ENCODE measurements around the gene OSBPL2. TPM values are rescaled to one million over a fixed set of nuclear protein-coding genes. Genes with fewer than 3 reads are reported as not detected.
A peak's percentile ranks its signal among the peaks of the same experiment; 100 is the strongest.

Gene OSBPL2
- total RNA-seq, 2 experiments from 2014 or later = 17.2 to 40.0 TPM

- H3K36me3 ChIP-seq (ENCODE audit: insufficient read depth, low read length) = no peaks in the 10 kb centered on the region; the same call in 1 of the 2 replicates
- peaks cover 6% of the 10 kb centered on the region for H3K4me1 ChIP-seq (ENCODE audit: insufficient read depth, low read length, poor library complexity, severe bottlenecking)
- no peak for TF ChIP-seq CTCF (conservative IDR thresholded peaks at IDR 0.05; ENCODE audit: low read length)
- no peak for TF ChIP-seq EZH2phosphoT487 (IDR thresholded peaks at IDR 0.05; ENCODE audit: borderline replicate concordance, low read depth, low read length)
- no peak for DNase-seq (ENCODE audit: low spot score)
- CTCF ChIA-PET (ENCODE audit: unreplicated experiment) = no interaction called here
- BruUV-seq (replicated peaks) = no TSS peak
- no peaks in the 10 kb centered on the region for H3K9me3 ChIP-seq (ENCODE audit: low read length)
- no peak overlapping the region for H3K4me3 ChIP-seq (ENCODE audit: low read depth, low read length, poor library complexity, severe bottlenecking)
- H2AFZ ChIP-seq (ENCODE audit: low read length) = no peak overlapping the region
- no peaks in the 10 kb centered on the region for H3K9me2 ChIP-seq (ENCODE audit: insufficient read depth, low read length)
- intact Hi-C loops (cut with micrococcal nuclease; ENCODE audit: unreplicated experiment) = no loop called here
- POLR2A ChIA-PET = no interaction called here
- H4K20me1 ChIP-seq (ENCODE audit: insufficient read depth, low read length) = no peaks in the 10 kb centered on the region
- no peak overlapping the region for H3K4me2 ChIP-seq (ENCODE audit: low read length)
- no peak overlapping the region for H3K27ac ChIP-seq (ENCODE audit: low read depth, low read length, poor library complexity, severe bottlenecking)
- no peaks in the 10 kb centered on the region for H3K79me2 ChIP-seq (ENCODE audit: insufficient read depth, low read depth, low read length)
These were observed 55.6 kb downstream of the OSBPL2 start for GRCh38 chr20:62293946-62294345.

GRCh38 chr20:62294516-62294915 lies 56.2 kb downstream of the OSBPL2 start:
- no peak overlapping the region for H3K27ac ChIP-seq (ENCODE audit: low read depth, low read length, poor library complexity, severe bottlenecking)
- H3K79me2 ChIP-seq (ENCODE audit: insufficient read depth, low read depth, low read length) = no peaks in the 10 kb centered on the region
- intact Hi-C loops (cut with micrococcal nuclease; ENCODE audit: unreplicated experiment) = no loop called here
- no peak overlapping the region for H3K4me3 ChIP-seq (ENCODE audit: low read depth, low read length, poor library complexity, severe bottlenecking)
- H3K36me3 ChIP-seq (ENCODE audit: insufficient read depth, low read length) = no peaks in the 10 kb centered on the region; the same call in 1 of the 2 replicates
- TF ChIP-seq EZH2phosphoT487 (IDR thresholded peaks at IDR 0.05; ENCODE audit: borderline replicate concordance, low read depth, low read length) (no peak), CTCF (conservative IDR thresholded peaks at IDR 0.05; ENCODE audit: low read length) (no peak)
- H2AFZ ChIP-seq (ENCODE audit: low read length) = no peak overlapping the region
- ChIA-PET CTCF (ENCODE audit: unreplicated experiment) (no interaction called here), POLR2A (no interaction called here)
- H3K4me1 ChIP-seq (ENCODE audit: insufficient read depth, low read length, poor library complexity, severe bottlenecking) = peaks cover 10% of the 10 kb centered on the region
- no peaks in the 10 kb centered on the region for H3K9me2 ChIP-seq (ENCODE audit: insufficient read depth, low read length)
- no peaks in the 10 kb centered on the region for H4K20me1 ChIP-seq (ENCODE audit: insufficient read depth, low read length)
- BruUV-seq (replicated peaks) = TSS peak; percentile 88
- no peak for DNase-seq (ENCODE audit: low spot score)
- H3K4me2 ChIP-seq (ENCODE audit: low read length) = no peak overlapping the region
- H3K9me3 ChIP-seq (ENCODE audit: low read length) = no peaks in the 10 kb centered on the region

- H3K4me2 ChIP-seq (ENCODE audit: low read length) = no peak overlapping the region
- H3K4me1 ChIP-seq (ENCODE audit: insufficient read depth, low read length, poor library complexity, severe bottlenecking) = peaks cover 17% of the 10 kb centered on the region
- no peak overlapping the region for H2AFZ ChIP-seq (ENCODE audit: low read length)
- H3K79me2 ChIP-seq (ENCODE audit: insufficient read depth, low read depth, low read length) = no peaks in the 10 kb centered on the region
- H3K9me3 ChIP-seq (ENCODE audit: low read length) = no peaks in the 10 kb centered on the region
- no peak for TF ChIP-seq EZH2phosphoT487 (IDR thresholded peaks at IDR 0.05; ENCODE audit: borderline replicate concordance, low read depth, low read length)
- TF ChIP-seq CTCF (conservative IDR thresholded peaks at IDR 0.05; ENCODE audit: low read length) = no peak
- no peaks in the 10 kb centered on the region; the same call in 1 of the 2 replicates for H3K36me3 ChIP-seq (ENCODE audit: insufficient read depth, low read length)
- BruUV-seq (replicated peaks) = no TSS peak
- intact Hi-C loops (cut with micrococcal nuclease; ENCODE audit: unreplicated experiment) = no loop called here
- H3K4me3 ChIP-seq (ENCODE audit: low read depth, low read length, poor library complexity, severe bottlenecking) = no peak overlapping the region
- H4K20me1 ChIP-seq (ENCODE audit: insufficient read depth, low read length) = no peaks in the 10 kb centered on the region
- ChIA-PET POLR2A (no interaction called here), CTCF (ENCODE audit: unreplicated experiment) (no interaction called here)
- DNase-seq (ENCODE audit: low spot score) = no peak
- H3K27ac ChIP-seq (ENCODE audit: low read depth, low read length, poor library complexity, severe bottlenecking) = no peak overlapping the region
- H3K9me2 ChIP-seq (ENCODE audit: insufficient read depth, low read length) = no peaks in the 10 kb centered on the region
These were observed 58.6 kb downstream of the OSBPL2 start for GRCh38 chr20:62296724-62297448.

All from OCI-LY7 (cell line).